ENCODE measurements around the gene P2RX6.
"Not testable (repeated sequence)": the region's sequence is repeated elsewhere in the genome, so short reads cannot be mapped to it uniquely, and the experiment has no call there.

The P2RX6 gene

DNA sequence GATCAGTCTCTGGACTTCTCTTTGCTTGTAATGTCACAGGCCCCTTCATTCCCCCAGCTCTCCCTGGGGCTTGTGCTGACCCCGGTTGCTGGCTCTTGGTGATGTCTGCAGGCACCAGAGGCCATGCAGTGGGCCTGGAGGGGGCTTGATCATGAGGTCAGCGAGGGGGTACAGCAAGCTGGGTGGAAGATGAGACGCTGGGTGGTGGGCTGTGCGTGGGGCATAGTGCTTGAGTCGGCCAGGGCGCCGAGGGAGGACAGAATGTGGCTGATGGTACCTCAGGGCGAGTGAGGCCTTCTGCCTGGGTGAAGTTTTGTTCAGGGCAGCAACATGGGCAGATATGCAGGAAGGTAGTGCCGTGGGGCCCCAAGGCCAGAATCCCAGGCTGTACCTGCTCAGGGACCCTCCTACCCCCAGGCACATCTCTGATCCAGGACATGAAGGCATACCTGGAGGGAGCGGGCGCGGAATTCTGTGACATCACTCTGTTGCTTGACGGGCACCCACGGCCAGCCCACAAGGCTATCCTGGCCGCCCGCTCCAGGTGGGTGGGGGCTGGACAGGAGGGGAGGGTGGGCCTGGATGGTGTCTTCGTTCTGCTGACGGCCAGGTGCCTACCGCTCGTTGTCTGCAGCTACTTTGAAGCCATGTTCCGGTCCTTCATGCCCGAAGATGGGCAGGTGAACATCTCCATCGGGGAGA, 19.5 kb upstream of the P2RX6 start:
- no peak for DNase-seq

DNA sequence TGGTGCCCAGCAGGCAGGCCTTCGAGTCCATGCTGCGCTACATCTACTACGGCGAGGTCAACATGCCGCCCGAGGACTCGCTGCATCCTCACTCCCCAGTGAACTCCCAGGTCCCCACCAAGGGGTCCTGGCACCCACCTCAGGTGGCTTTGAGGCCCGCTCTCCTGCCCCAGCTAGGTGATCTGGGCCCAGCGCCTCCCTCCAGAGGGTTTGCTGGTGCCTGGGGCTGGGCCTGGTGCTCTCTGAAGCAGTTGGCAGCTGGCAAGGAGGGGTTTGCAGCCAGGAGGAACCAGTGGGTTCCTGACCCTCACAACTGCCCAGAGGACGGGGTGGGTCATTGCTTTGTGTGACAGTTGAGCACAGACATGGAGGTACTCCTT, 18.9 kb upstream of the P2RX6 start:
- no peak for DNase-seq

DNA sequence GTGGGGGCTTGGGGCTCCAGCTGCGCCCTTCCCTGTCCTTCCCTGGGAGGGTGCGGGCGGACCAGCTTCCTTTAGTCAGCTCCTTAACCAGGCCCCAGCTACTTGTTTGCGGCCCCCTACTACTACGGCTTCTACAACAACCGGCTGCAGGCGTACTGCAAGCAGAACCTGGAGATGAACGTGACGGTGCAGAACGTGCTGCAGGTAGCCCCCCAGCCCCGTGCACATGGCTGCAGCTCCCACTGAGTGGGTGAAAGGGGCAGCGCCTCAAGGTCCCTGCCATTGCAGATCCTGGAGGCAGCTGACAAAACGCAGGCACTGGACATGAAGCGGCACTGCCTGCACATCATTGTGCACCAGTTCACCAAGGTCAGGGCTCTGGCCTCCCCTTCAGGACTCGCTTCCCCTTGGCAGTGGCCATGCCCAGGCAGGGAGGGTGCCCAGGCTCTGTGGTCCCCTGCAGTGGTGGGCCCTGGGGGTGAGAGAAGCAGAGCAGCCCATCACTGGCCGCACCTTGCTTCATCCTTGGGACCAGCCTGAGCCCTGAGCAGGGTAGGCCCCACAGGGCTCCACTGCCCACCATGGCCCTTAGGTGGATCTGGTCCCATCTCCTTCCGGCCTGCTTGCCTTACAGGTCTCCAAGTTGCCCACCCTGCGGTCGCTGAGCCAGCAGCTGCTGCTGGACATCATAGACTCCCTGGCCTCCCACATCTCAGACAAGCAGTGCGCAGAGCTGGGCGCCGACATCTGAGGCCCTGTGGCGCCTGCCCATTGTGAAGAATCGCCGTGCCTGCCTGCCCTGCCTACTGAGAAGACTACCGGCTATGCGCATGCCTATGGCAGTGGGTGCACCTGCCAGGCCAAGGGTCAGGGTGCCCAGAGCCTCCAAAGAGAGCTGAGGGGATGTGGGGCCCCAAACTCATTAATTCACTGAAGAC, 18.1 kb upstream of the P2RX6 start:
- no peak for DNase-seq

DNA sequence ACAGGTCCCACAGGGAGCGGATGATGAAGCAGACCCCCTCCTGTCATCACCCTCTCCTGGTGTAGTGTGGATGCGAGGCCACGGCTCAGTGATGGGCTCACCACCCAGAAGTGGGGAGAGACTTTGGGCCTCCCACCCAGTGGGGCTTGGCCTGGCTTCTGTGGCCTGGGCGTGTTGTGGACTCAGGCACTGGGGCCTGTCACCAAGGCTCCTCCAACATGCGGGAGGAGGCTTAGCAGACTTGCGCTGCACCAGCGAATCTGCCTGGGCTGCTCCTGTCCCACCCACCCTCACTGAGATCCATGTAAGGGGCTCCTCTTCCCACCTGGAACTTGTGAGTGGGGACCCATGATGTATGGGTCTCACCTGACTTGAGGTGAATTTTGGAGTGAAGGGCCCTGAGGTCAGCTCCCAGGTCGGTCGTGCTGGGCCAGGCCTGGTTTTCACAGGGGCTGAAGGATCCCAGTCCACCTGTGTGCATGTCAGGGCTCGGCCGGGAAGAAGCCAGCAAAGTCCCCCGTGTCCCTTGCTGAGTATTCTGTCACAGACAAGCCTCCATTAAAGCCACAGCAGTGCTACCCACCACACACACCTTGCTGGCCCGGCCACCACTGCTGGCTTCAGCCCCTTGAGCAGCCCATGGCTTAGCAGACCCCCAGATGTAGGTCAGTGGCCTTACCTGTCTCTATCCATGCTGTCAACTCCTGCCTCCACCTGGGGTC, 17.3 kb upstream of the P2RX6 start:
- DNase-seq = no peak

DNA sequence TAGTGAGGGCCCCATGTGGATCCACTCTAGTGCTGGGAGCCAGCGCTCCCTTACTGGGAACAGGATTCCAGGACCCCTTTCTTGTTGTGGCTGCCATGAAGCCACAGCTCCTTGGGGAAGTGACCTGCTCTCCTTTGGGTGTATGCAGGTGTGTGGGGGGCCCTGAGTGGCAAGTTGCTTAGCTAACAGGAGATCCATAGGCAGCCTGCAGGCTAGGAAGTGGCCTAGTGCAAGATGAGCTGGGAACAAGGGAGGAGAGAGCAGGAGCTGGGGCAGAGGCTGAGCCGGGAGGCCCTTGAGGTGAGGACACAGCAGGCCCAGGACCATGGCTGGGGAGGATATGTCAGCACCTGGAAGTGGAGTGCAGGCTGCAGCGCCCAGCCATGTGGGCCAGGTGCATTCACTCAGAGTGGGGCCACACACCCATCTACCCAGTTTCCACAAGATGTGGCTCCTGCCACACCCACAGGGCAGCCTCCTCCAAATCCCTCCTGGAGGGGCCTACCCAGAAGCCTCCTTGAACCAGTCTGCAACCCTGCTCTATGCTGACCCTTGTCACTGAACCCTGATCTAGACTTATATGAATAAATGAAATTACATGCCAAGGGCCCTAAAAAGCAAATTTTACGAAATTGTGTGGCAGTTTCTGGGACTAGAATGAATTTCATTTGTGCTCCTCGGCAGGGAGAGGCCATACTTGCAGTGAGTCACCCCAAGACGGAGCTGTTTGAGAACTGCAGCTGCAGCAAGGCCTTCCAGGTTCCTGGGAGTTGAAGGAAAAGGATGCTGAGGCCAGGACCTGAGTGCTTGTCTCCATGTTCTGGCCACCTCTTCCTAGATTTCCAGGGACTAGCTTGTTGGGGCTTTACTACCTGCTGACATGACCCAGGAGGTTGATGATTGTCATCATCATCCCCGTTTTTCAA, 16.3 kb upstream of the P2RX6 start:
- no peak for DNase-seq

DNA sequence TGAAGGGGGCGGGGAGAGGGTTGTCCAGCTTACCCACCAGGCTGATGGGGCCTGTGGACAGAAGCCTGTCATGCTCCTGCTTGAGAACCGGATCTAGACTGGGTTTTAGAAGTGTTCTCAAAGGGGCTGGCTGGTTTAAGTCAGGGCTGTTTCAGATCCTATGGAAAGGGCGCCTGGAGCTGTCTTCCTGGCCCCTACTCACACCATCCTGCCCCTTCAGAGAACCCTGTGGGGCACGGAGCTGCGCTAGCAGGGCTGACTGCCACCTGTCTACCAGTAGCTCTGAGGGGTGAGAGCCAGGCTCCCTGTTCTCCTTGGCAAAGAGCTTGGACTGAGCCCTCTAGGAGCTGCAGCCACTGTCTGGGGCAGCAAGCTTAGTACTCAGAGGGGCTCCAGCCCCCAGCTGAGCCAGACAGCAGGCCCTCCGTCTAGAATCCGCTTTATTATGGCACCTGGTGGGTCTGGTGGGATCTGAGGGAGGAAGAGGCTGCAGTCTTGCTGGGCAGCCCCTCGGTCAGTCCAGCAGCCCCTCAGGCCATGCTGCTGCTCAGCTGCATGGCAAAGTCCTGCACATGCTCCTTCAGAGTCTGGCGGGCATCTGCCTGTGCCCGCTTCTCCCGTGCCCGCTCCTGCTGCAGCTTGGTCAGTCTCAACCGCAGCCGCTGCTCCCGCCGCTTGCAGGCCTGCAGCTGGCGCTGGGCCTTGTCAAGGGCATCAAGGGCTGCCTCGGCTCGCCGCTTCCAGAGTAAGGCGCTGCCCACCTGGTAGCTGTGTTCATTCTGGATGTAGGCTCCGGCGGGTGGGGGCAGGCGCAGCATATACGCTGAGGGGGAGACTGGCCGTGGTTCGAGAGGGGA, 15.4 kb upstream of the P2RX6 start:
- no peak for DNase-seq

DNA sequence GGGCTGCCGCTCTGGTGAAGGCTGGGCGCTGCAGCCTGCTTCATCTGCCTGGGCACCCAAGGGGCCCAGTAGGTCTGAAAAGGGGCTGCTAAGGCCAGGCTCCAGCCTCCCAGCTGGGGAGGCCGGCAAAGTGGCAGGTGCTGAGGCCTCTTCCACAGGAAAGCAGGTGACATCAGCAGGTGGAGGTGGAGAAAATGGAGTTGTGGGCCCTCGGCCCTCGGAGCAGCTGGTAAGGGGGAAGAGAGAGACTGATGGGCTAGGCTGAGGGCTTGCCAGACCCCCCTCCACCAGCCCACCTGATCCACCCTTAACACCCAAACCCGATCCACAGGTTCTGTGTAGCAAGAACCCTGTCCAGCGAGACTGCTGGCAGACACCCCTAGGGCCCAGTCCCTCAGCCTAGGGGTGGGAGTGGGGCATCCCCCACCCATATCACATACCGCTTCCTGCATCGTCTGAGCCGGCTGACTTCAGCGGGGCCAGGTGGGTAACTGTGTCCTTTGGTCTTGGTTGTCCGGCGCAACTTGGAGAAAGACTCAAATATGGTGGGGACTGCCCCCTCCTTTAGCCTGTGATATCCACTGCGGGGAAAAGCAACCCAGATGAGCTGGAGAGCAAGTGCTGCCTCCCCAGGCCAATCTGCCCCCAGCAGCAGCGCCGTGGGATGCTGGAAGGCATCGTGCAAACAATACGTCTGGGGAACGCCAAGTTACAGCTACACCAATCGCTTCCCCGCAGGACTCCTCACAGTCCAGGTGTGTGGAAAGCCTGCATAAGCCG, 14.6 kb upstream of the P2RX6 start:
- no peak for DNase-seq

DNA sequence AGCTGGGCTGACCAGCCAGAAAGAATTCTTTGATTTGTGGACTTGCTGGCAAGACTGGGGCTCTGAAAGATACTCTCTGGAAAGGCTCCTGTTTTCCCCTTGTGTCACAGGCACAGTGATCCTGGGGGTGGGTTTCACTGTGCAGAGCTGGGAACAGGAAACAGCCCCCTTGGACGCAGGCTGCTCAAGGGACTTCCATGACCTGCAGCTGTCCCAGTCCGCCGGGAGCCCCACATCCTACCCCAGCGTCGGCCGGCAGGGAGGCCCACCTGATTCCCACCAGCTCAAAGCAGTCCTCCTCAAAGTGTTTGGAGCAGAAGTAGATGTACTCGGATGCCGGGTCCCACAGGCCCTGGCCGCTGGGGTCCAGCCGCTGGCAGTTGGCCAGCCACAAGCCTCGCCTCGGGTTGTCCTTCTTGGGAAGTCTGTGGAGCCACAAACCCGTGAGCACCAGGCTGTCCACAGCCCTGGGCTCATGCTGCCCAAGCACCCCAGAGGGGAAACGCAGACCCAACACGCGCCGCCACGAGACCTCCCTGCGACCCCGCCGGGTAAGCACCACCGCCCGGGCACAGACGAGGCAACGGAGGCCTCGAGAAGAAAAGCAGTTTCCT, 13.9 kb upstream of the P2RX6 start:
- DNase-seq = no peak

DNA sequence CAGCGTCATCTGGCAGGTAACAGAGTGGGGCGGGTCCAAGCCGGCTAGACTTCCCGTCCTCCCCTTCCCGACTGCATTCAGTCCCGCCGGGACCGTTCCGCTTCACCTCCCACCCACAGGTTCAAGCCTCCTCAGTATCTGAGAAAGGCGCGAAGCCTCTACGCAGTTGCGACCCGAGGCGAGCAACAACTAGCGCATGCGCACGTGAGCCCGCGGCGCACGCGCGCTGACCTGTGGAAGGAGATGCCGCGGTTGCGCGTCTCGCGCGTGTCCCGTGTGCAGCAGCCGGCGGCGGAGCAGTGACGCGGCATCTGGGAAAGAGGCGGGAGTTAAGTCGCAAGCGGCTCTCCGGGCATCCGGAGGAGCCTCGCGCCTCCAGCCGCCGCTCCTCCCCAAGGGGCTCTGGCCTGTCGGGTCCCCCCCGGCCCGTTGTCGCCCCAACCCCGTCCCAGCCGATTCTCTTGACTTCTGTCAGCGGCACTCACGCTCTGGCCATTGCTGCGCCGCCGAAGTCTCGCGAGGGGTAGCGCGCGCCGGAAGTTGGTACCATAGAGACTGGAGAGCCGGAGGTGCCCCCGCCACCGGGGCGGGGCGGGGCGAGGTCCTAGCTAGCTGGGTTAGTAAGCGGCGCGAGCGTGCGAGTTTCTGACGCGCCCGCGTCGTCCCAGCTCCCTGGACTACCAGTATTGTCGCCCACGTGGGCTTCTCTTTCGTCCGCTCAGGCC, 13.2 kb upstream of the P2RX6 start, which contains the start of gene THAP7:
THAP7 (minus strand) TSS at position 518 of the 725 bp plus-strand sequence; CDS start at position 311, 207 bp downstream.
- peak; percentile 97 to 98 for DNase-seq

DNA sequence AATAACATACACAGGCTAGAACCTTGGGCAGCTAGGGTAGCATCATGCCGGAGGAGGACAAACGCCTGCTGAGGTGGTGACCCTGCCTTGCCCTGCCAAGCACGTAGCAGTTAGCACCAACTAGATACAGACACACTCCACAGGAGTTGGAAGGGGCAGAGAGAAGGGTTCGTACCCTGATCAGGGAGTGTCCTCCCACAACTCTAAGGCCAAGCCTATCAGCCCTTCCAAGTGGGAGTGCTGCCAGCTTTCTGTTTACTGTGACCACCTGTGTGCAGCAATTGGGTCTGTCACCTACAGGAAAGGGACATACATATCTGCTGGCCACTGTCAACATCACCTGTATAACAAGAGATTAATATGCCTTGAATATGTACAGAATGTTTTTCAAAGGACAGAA, 11.2 kb upstream of the P2RX6 start:
- no peak for DNase-seq

DNA sequence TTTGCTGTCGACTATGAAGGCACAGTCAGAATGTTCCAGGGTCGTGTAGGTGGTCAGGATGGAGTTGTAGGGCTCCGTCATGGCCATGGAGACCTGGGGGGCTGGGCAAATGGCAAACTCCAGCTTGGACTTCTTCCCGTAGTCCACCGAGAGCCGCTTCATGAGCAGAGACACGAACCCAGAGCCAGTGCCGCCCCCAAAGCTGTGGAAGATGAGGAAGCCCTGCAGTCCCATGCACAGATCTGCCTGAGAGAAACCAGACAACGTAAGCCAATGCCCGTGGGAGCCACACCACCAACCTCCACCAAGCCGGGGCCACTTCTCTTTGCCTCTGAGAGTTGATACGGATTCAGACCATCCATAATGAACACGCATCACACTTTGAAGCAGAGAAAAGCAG, 5.8 kb upstream of the P2RX6 start:
- DNase-seq = not testable (repeated sequence)

DNA sequence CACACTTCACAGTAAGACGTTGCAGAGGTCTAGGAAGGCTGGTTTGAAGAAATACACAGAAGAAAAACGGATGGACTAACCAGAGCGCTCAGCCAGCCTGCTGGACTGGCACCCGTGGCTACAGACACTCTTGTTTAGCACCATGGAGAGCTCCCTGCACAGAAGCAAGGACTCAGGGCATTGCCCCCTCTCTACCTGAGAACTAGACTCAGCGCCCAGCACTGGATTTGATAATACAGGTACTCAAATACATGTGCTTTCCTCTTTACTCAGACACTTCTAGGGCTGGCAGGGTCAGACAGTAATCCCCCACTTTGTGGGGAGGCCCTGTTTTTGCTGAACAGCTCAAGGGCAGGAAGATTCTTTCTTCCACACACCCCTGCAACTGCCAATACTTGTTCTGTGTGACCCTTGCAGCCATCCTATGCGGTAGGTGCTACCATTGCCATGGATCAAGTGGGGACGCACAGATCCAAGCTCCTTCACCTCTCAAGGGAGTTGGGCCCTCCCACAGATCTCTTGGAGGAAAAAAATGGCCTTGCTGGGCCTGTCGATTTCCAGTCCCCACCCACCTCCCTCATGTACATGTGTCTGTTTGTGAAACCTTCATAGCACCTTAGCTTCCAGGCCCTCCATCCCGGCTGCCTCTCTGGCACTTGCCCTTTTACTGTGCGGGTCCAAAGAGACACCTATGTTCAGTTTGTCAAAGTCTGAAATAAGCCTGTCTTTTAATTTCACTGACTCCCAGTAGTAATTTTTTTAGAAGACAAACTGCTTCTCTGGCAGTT, 5.1 kb upstream of the P2RX6 start:
- DNase-seq = no peak

DNA sequence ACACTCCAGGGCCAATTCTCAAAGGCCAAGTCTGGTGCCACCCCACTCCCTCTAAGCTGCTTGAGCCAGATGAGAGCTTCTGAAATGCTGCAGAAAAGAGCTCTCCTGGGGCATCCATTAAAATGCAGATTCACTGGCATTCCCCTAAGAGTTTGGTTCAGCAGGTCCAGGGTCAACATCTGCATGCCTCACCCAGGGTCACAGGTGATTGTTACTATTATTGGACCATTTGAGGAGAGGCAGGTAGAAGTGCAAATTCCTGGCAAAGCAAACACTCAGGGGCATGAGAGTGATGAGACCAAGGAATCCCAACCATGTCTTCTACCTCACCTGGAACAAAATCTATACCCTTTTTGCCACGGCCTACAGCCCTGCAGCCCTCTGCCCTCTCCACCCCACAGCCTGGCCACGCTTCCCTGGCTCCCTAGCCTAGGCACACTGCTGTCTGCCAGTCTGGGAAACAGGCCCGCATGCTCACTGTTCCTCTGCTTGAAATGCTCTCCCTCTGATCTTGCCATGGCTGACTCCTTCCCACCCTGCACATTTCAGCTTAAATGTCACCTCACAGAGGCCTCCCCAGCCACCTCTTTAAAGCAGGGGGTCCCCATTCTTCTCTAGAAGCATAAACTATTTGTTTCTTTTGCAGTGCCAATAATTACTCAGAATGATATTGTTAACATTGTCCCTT, 4.4 kb upstream of the P2RX6 start:
- DNase-seq = no peak

DNA sequence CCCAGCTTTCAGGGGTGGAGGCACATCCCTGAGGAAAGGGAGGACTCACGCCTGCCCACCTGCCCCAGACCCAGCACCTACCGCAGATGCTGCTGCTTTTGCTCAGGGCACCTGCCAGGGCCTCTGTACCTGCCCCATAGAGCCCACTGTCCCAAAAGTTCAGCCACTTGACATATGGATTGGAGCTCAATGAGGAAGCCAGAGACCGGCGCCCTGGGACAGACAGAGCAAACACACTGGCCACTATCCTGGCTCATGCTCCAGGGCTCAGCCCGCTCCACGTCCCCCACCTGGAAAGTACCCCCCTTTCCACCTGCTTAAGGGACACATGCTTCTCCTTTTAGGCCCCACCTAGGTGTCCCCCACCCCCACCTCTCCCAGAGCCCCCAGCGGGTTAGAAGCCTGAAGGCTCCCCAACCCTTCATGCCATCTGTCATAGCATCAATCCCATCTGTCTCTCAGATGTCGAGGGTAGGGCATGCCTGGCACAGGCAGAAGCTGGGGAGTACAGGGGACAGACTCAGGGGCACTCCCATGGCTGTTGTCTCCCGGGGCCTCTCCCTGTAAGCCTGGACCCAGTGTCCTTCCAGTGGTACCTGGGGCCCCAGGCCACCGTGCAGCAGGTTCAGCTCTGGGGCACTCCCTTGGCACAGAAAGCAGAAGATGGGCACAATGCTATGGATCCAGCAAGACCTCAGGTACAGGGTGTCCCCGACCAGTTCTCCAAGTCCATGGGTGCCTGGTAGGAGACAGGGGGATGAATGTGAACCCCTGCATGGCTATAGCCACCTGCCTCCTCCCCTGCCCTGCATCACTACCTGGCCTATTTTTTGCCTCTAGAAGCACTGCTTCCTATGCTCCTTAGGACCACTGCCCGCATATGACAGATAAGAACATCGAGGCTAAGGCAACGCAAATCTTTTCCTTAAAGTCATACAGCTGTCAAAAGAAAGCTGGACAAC, 2.2 kb upstream of the P2RX6 start:
- no peak for DNase-seq

DNA sequence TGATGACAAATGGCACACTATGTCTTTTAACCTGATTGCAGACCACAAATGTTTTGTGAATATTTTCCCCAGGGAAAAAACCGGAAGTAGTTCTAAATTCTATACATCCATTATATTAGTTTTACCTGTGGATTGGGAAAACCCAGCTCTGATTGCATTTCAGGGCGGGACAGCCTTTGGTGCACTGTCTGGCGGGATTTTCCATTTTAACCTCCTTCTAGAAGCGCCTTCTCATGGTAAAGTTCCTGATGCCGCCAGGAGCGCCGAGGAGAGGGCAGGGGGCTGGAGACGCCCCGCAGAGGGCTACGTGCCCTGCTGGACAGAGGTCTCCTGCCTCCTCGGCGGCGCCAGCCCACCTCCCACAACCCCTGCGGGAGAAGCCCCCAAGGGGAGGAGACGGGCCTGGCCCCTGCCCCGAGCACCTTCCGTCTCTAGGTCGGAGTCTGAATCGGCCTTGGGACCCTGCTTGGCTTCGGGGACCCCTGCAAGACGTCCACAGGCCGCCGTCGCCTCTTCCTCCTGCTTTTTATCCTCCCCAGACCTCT, 1.2 kb upstream of the P2RX6 start:
- no peak for DNase-seq

DNA sequence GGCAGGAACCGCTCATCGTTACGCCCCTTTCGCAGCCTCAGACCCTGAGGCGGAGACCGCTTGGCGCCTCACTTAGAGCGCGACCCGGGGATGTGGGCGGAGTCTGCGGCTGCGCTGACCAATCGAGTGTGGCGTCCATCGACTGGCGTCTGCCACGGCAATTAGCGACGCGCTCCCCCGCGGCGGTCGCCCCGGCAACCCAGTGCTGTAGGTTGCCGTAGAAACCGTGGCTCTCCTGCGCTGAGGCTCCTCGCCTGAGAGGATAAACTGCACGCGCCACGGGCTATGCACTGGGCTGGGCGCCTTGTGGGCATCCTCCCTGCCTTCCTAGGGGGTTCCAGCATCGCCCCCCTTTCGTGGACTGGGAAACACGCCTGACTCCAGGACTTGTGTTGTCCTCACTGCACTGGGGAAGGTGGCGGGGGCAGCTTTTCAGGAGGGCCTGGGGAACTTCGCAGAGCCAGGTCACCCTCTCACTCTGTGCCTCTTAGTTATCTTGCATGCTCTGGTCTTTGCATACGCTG, 701 bp upstream of the P2RX6 start:
- peak; percentile 85 to 91 for DNase-seq
